HG03045 (cell line): ENCODE measurements around the gene GPR180.

Source experiments
- ATAC-seq: cut with Tn5 transposase; IDR thresholded peaks from one replicate; pipeline ENCODE4 v1.9.1; 2021; ENCODE audit warnings: mild to moderate bottlenecking, moderate library complexity; ENCODE audit not compliant: unreplicated experiment

Gene GPR180

GRCh38 chr13:94683409-94683808 lies 81.8 kb downstream of the GPR180 start:
- no peak for ATAC-seq
